ENCODE measurements around the gene RNF149.
"Not testable (repeated sequence)": the region's sequence is repeated elsewhere in the genome, so short reads cannot be mapped to it uniquely, and the experiment has no call there.

RNF149 gene

DNA sequence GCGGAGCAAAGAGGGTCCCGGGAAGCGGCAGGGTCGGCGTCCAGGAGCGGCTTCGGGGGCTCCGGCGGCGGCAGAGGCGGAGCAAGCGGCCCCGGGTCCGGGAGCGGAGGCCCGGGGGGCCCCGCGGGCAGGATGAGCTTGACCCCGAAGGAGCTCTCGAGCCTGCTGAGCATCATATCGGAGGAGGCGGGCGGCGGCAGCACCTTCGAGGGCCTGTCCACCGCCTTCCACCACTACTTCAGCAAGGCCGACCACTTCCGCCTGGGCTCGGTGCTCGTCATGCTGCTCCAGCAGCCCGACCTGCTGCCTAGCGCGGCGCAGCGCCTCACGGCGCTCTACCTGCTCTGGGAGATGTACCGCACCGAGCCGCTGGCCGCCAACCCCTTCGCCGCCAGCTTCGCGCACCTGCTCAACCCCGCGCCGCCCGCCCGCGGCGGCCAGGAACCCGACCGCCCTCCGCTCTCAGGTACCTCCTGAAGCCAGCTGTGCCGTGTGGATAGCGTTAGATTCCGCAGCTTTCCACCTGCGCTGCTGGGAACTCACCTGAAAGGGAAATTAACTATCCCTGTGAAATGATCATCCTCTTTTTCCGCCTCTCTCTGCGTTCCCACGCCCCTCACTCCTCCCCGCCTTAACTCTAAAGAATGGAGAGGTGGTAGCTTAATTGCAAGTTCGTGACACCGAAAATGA lies 55.3 kb downstream of the RNF149 start:
- no peak for FAIRE-seq

GRCh38 chr2:101252408-101253012 lies 56.0 kb downstream of the RNF149 start, which contains the start of gene CNOT11:
TSS of gene CNOT11 (plus strand) at chr2:101252886. CDS start at chr2:101252965, 79 bp downstream.
- FAIRE-seq = peak; percentile 74

GRCh38 chr2:101251844-101252407 lies 56.6 kb downstream of the RNF149 start:
- FAIRE-seq = no peak

DNA sequence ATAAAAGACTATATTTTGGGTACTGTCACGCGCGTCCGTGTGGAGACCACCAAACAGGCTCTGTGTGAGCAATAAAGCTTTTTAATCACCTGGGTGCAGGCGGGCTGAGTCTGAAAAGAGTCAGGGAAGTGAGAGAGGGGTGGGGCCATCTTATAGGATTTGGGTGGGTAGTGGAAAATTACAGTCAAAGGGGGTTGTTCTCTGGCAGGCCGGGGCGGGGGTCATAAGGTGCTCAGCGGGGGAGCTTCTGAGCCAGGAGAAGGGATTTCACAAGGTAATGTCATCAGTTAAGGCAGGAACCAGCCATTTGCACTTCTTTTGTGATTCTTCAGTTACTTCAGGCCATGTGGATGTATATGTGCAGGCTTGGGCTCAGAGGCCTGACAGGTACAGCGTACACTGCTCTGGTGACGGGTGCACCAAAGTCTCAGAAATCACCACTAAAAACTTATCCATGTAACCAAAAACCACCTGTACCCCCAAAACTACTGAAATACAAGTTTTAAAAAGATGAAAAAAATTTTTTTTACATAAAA lies 57.2 kb downstream of the RNF149 start:
- FAIRE-seq = not testable (repeated sequence)

DNA sequence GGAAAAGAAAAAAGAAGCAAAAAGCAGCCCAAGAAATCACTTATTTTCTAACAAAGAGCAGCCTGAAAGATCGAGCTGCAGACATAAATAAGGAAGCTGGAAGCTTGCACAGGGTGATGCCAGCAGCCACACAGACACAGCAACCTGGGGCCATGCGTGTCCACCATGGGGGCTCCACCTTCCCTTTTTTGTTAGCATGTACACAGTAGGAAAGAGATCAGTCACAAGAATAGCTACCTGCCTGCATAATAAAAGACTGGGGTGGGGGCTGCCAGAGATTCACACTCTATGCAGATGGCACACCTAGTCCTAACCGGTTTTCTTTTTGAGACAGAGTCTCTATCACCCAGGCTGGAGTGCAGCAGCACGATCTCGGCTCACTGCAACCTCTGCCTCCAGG lies 58.7 kb downstream of the RNF149 start:
- no peak for FAIRE-seq

DNA sequence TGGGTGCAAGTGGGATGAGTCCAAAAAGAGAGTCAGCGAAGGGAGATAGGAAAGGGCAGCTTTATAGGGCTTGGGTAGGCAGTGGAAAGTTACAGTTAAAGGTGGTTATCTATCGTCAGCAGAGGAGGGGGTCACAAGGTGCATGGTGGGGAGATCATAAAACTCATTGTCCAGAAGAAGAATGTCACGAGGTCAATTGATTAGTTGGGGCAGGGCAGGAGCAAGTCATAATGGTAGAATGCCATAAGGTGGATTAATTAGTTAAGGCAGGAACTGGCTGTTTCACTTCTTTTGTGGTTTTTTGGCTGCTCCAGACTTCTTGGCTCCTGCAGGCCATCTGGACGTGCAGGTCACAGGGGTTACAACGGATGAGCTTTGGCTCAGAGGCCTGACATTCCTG lies 59.7 kb downstream of the RNF149 start:
- not testable (repeated sequence) for FAIRE-seq

DNA sequence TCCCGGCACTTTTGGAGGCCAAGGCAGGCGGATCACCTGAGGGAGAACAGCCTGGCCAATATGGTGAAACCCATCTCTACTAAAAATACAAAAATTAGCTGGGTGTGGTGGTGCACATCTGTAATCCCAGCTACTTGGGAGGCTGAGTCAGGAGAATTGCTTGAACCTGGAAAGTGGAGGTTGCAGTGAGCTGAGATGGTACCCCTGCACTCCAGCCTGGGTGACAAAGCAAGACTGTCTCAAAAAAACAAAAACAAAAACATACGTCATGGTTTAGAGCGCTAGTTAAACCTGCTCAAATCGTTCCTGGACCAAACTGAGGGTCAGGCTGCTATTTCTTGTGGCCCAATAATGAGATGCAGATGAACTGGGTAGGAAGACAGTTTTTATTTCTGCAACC lies 63.0 kb downstream of the RNF149 start:
- FAIRE-seq = not testable (repeated sequence)

GRCh38 chr2:101244899-101245298 lies 63.6 kb downstream of the RNF149 start:
- FAIRE-seq = not testable (repeated sequence)

- FAIRE-seq = not testable (repeated sequence)
Measured at GRCh38 chr2:101244373-101244772, 64.1 kb downstream of the RNF149 start.

GRCh38 chr2:101241158-101241557 lies 67.3 kb downstream of the RNF149 start:
- FAIRE-seq = no peak

DNA sequence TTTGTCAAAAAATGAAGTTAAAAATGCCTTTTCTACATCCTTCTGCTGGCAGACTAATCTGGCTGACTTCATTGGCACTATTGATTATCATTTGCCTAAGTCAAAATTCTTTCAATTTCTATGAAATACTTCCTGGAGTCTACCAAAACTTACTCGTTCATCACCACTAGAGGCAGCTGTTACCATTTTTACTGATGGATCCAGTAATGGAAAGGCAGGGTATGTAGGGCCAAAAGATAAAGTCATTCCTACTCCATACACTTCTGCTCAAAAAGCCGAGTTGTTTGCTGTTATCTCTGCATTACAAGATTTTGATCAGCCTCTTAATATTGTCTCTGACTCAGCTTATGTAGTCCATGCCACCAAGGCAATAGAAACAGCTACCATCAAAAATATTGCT lies 67.8 kb downstream of the RNF149 start:
- not testable (repeated sequence) for FAIRE-seq

DNA sequence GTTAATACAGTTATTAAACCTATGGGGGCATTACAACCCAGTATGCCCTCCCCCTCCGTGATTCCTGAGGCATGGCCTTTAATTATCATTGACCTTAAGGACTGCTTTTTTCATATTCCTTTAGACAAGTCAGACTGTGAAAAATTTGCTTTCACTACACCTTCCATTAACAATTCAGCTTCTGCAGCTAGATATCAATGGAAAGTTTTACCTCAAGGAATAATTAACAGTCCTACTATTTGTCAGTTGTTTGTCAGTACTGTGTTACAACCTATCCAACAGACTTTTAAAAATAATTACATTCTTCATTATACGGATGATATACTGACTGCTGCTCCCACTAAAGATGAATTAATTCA lies 68.8 kb downstream of the RNF149 start:
- not testable (repeated sequence) for FAIRE-seq

DNA sequence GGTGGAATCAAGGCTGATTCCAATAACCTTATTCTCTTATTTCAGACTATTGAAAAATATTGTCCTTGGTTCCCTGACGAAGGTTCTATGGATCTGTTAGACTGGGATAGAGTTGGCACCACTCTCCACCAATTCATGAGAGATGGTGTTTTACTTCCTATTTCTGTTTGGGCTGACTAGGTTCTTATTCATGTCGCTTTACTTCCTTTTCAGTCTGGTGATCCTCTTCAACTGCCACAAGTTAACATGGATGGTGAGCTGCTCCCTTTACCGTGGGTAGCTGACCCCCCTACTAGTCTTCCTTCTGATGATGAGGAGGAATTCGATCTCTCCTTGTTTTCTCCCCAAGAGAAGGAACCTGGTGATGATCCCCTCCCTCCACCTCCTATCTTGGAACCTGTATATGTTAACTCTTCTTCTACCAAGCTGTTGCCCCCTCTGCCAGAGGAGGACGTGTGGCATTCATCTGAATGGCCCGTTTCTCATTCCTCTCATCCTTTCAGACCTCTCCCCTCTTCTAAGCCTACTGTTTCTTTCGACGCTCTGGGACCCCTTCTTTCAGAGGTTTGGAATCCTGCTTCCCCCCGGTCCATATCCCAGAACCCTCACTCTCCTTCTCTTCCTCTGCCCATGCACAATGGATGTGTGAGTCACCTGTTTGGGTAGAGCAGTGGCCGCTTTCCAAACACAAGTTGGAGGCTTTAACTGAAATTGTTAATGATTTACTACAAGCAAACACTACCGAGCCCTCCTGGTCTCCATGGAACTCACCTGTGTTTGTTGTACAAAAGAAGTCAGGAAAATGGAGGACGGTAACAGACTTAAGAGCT lies 69.4 kb downstream of the RNF149 start:
- no peak for FAIRE-seq

- FAIRE-seq = not testable (repeated sequence)
Measured at GRCh38 chr2:101237944-101238343, 70.6 kb downstream of the RNF149 start.

GRCh38 chr2:101235956-101236355 lies 72.5 kb downstream of the RNF149 start:
- not testable (repeated sequence) for FAIRE-seq

DNA sequence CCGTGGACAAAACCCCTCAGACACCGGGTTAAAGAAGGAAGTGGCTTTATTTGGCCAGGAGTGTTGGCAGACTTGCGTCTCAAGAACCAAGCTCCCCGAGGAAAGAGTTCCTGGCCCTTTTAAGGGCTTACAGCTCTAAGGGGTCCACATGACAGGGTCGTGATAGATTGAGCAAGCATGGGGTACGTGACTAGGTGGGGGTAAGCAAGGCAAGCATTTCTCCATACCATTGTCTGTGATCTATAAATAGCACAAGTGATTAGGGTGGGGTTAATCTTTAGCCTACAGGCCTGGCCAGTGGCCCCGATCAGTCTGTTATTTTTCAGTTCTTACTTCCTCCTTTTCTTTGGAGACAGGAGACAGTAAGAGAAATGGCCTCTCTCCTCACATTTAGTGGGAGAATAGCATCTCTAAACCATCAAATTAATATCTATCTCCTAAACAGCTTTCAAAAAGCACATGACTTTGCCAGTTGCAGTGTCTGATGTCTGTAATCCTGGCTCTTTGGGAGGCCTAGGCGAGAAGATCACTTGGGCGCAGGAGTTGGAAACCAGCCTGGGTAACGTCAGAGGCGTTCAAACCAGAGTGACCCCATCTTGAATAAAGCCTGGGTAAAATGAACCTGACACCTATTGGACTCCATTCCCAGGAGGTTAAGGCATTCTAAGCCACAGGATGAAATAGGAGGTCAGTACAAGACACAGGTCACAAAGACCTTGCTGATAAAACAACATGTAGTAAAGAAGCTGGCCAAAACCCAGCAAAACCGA lies 74.1 kb downstream of the RNF149 start:
- FAIRE-seq = no peak

- no peak for FAIRE-seq
Measured at GRCh38 chr2:101232770-101233169, 75.7 kb downstream of the RNF149 start.

DNA sequence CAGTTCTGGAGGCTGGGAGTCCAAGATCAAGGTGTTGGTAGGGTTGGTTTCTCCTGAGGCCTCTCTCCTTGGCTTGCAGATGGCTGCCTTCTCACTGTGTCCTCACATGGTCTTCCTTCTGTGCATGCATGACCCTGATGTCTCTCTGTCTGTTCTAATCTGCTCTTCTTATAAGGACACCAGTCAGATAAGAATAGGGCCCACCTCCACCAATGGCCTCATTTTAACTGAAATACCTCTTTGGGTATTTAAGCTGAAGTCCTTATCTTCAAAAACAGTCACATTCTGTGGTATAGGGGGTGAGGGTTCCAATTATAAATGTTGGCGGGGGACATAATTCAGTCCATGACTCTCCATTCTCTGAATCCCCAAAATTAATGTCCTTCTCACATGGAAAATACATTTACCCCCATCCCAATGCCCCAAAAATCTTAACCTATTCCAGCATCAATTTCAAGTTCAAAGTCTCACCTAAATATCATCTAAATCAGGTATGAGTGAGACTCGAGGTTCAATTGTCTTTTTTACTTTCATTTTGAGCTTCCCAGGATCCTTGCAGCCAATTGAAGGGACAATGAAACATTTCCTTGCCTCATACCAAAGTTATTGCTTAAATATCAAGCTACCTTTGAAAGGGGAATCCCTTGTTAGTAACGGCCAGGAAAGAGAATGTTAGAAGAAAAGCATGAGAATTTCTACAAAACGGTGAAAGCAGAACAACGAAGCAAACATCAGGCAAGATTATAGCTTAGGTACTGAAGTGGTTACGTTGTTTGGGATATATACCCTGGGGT lies 76.4 kb downstream of the RNF149 start:
- no peak for FAIRE-seq

DNA sequence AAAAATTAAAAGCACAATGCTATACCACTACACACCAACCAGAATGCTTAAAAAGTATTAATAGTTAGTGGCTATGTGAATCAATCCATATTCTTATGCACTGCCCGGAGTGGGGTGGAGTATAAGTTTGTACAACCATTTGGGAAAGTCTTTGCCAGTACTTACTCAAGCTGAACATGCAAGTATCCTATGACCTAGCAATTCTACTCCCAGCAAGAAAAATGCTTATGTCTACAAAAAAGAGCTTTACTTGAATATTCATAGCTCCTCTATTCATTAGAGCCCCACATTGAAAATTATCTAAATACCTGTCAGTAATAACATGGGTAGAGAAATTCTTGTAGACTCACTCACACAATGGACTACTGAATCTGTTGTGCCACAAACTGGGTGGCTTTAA lies 77.3 kb downstream of the RNF149 start:
- no peak for FAIRE-seq

DNA sequence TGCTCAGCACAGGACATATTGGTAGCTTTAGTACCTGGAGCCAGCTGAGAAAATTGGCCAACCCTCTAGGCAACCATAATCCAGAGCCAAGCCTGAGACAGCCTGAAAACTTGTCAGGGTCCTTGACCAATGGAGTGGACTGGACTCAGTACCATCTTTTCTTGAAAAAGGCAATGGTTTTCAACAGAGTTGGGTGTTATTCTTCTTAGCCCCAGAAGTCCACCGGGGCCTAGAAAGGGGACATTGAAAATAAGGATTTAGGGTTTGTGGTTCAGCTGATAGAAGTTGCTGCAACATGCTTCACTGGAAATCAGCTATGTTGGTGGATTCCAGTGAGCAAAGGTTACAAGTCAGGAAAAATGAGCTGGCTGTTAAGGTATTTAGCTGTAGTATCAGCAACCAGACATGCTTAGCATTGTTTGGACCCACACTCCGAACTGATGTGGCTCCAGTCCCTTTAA lies 77.9 kb downstream of the RNF149 start:
- no peak for FAIRE-seq
